Activated T-cell treated with anti-CD3 and anti-CD28 coated beads, Interleukin-2, amount 50 U/mL, for 24 hours (primary cell): Measurements from ENCODE around the gene PCNA.
"Not testable (repeated sequence)": the region's sequence is repeated elsewhere in the genome, so short reads cannot be mapped to it uniquely, and the experiment has no call there.

Experiments
- DNase-seq: peaks from one replicate; pipeline ENCODE4 v3.0.0-alpha.2; 2020
- H3K27ac Mint-ChIP-seq: 2 replicates; pipeline ENCODE4 v1.8.0; 2020; ENCODE audit warnings: mild to moderate bottlenecking, mixed read lengths
- H3K27me3 Mint-ChIP-seq: 2 replicates; pipeline ENCODE4 v1.8.0; 2020; ENCODE audit warnings: mixed read lengths
- H3K36me3 Mint-ChIP-seq: 2 replicates; pipeline ENCODE4 v1.8.0; 2020; ENCODE audit warnings: low read depth, mixed read lengths
- H3K4me1 Mint-ChIP-seq: 2 replicates; pipeline ENCODE4 v1.8.0; 2020; ENCODE audit warnings: low read depth, mixed read lengths
- H3K4me3 Mint-ChIP-seq: 2 replicates; pipeline ENCODE4 v1.8.0; 2020; ENCODE audit warnings: mild to moderate bottlenecking, moderate library complexity, mixed read lengths
- H3K9me3 Mint-ChIP-seq: 2 replicates; pipeline ENCODE4 v1.8.0; 2020; ENCODE audit warnings: mixed read lengths

The PCNA gene

GRCh38 chr20:5096463-5096862, 23.3 kb downstream of the PCNA start:
- Mint-ChIP-seq H3K27me3 (no peaks in the 10 kb centered on the region), H3K27ac (peak overlapping the region; percentile 29), H3K9me3 (no peaks in the 10 kb centered on the region), H3K36me3 (peaks cover 75% of the 10 kb centered on the region), H3K4me3 (no peak overlapping the region), H3K4me1 (peaks cover 6% of the 10 kb centered on the region)
- DNase-seq, result no peak

GRCh38 chr20:5095931-5096330, 23.8 kb downstream of the PCNA start:
- Mint-ChIP-seq H3K9me3 (no peaks in the 10 kb centered on the region), H3K4me3 (no peak overlapping the region), H3K4me1 (peaks cover 4% of the 10 kb centered on the region), H3K27ac (peak overlapping the region; percentile 29), H3K36me3 (peaks cover 70% of the 10 kb centered on the region), H3K27me3 (no peaks in the 10 kb centered on the region)
- no peak for DNase-seq

- Mint-ChIP-seq H3K9me3 (no peaks in the 10 kb centered on the region), H3K4me1 (peaks cover 4% of the 10 kb centered on the region), H3K36me3 (peaks cover 68% of the 10 kb centered on the region), H3K4me3 (no peak overlapping the region), H3K27ac (peak overlapping the region; percentile 70), H3K27me3 (no peaks in the 10 kb centered on the region)
- DNase-seq, result no peak
These were observed 24.3 kb downstream of the PCNA start for GRCh38 chr20:5095454-5095853.

- Mint-ChIP-seq H3K36me3 (peaks cover 46% of the 10 kb centered on the region), H3K9me3 (no peaks in the 10 kb centered on the region), H3K27ac (peak overlapping the region; percentile 12), H3K27me3 (no peaks in the 10 kb centered on the region), H3K4me3 (no peak overlapping the region), H3K4me1 (peaks cover 14% of the 10 kb centered on the region)
- no peak for DNase-seq
These were observed 26.9 kb downstream of the PCNA start for GRCh38 chr20:5092765-5093339.

GRCh38 chr20:5091902-5092301, 27.9 kb downstream of the PCNA start:
- Mint-ChIP-seq H3K9me3 (no peaks in the 10 kb centered on the region), H3K36me3 (peaks cover 42% of the 10 kb centered on the region), H3K27me3 (no peaks in the 10 kb centered on the region), H3K4me3 (no peak overlapping the region), H3K27ac (peak overlapping the region; percentile 31), H3K4me1 (peaks cover 14% of the 10 kb centered on the region)
- no peak for DNase-seq

- Mint-ChIP-seq H3K36me3 (peaks cover 32% of the 10 kb centered on the region), H3K4me3 (no peak overlapping the region), H3K27ac (peak overlapping the region; percentile 60), H3K4me1 (peaks cover 14% of the 10 kb centered on the region), H3K9me3 (no peaks in the 10 kb centered on the region), H3K27me3 (no peaks in the 10 kb centered on the region)
- no peak for DNase-seq
These were observed 29.6 kb downstream of the PCNA start for GRCh38 chr20:5090191-5090590.

- Mint-ChIP-seq H3K27ac (no peak overlapping the region), H3K9me3 (no peaks in the 10 kb centered on the region), H3K36me3 (peaks cover 26% of the 10 kb centered on the region), H3K4me3 (no peak overlapping the region), H3K27me3 (no peaks in the 10 kb centered on the region), H3K4me1 (peaks cover 14% of the 10 kb centered on the region)
- no peak for DNase-seq
These were observed 31.1 kb downstream of the PCNA start for GRCh38 chr20:5088688-5089087.

- H3K36me3 Mint-ChIP-seq, result peaks cover 9% of the 10 kb centered on the region
- H3K4me1 Mint-ChIP-seq, result peaks cover 22% of the 10 kb centered on the region
- no peak overlapping the region for H3K4me3 Mint-ChIP-seq
- peak overlapping the region; percentile 55 for H3K27ac Mint-ChIP-seq
- no peak for DNase-seq
- no peaks in the 10 kb centered on the region for H3K27me3 Mint-ChIP-seq
- no peaks in the 10 kb centered on the region for H3K9me3 Mint-ChIP-seq
These were observed 34.4 kb downstream of the PCNA start for GRCh38 chr20:5085380-5085779.

- Mint-ChIP-seq H3K27me3 (no peaks in the 10 kb centered on the region), H3K36me3 (peaks cover 2% of the 10 kb centered on the region), H3K4me3 (no peak overlapping the region), H3K9me3 (no peaks in the 10 kb centered on the region), H3K27ac (peak overlapping the region; percentile 86), H3K4me1 (peaks cover 44% of the 10 kb centered on the region)
- DNase-seq, result no peak
These were observed 39.3 kb downstream of the PCNA start for GRCh38 chr20:5080384-5080877.

GRCh38 chr20:5078399-5078958, 41.3 kb downstream of the PCNA start:
- no peaks in the 10 kb centered on the region for H3K9me3 Mint-ChIP-seq
- H3K4me1 Mint-ChIP-seq, result peaks cover 46% of the 10 kb centered on the region
- DNase-seq, result peak; percentile 72

GRCh38 chr20:5077761-5078387, 41.9 kb downstream of the PCNA start:
- DNase-seq, result peak; percentile 40
- H3K27ac Mint-ChIP-seq, result peak overlapping the region; percentile 93
- H3K9me3 Mint-ChIP-seq, result no peaks in the 10 kb centered on the region
- H3K4me3 Mint-ChIP-seq, result peak overlapping the region; percentile 58
- H3K36me3 Mint-ChIP-seq, result no peaks in the 10 kb centered on the region
- H3K4me1 Mint-ChIP-seq, result peaks cover 46% of the 10 kb centered on the region
- H3K27me3 Mint-ChIP-seq, result no peaks in the 10 kb centered on the region

More at GRCh38 chr20:5078399-5078958, 41.3 kb downstream of the PCNA start:
- Mint-ChIP-seq H3K4me3 (peak overlapping the region; percentile 58), H3K27ac (peak overlapping the region; percentile 93), H3K36me3 (no peaks in the 10 kb centered on the region), H3K27me3 (no peaks in the 10 kb centered on the region)

- H3K27ac Mint-ChIP-seq, H3K4me3 Mint-ChIP-seq, H3K36me3 Mint-ChIP-seq, H3K9me3 Mint-ChIP-seq, H3K27me3 Mint-ChIP-seq, DNase-seq: not testable (repeated sequence)
- peaks cover 46% of the 10 kb centered on the region for H3K4me1 Mint-ChIP-seq
These were observed 42.8 kb downstream of the PCNA start for GRCh38 chr20:5076913-5077312.

GRCh38 chr20:5074232-5074674, 45.5 kb downstream of the PCNA start:
- DNase-seq, result no peak
- Mint-ChIP-seq H3K4me1 (peaks cover 25% of the 10 kb centered on the region), H3K27ac (no peak overlapping the region), H3K4me3 (no peak overlapping the region), H3K27me3 (no peaks in the 10 kb centered on the region), H3K36me3 (no peaks in the 10 kb centered on the region), H3K9me3 (no peaks in the 10 kb centered on the region)

- no peaks in the 10 kb centered on the region for H3K27me3 Mint-ChIP-seq
- H3K9me3 Mint-ChIP-seq, result no peaks in the 10 kb centered on the region
- no peak overlapping the region for H3K4me3 Mint-ChIP-seq
- H3K27ac Mint-ChIP-seq, result no peak overlapping the region
- DNase-seq, result no peak
- H3K36me3 Mint-ChIP-seq, result no peaks in the 10 kb centered on the region
- peaks cover 22% of the 10 kb centered on the region for H3K4me1 Mint-ChIP-seq
These were observed 46.0 kb downstream of the PCNA start for GRCh38 chr20:5073660-5074231.
